Right lobe of liver (tissue), 4 donors: ENCODE data around the gene P2RX3.

Experiments used
- CTCF ChIP-seq, 4 donors: fragments of 200-600 bp in 3 of 4; fragments of 450-650 bp in 1 of 4; IDR thresholded peaks; one replicate each; pipeline versions ENCODE4 v1.5.1 to v1.8.0; 2016 to 2022; ENCODE audit warnings: antibody characterized with exemption in 4 of 4, mild to moderate bottlenecking in 2 of 4
- POLR2A ChIP-seq: fragments of 450-650 bp; IDR thresholded peaks from one replicate; pipeline ENCODE4 v1.6.1; 2017; ENCODE audit warnings: antibody characterized with exemption, mild to moderate bottlenecking
- donor health status: DM: no; HTN: no; CAD: no.
- donor health status: DM: no; HTN: no; CAD: no.
- donor health status: DM: no; HTN: yes; CAD: no.

GRCh38 chr11:57316017-57316416 lies 22.1 kb upstream of the P2RX3 start:
- TF ChIP-seq POLR2A (no peak), CTCF (IDR thresholded peaks at IDR 0.05) (no peak)
